OCI-LY3 (cell line): ENCODE results near the gene IFT25.

Experiments used
- H2AFZ ChIP-seq: fragments of 200-600, 300-600 bp; shearing (Covaris generic); 2 replicates; pipeline ENCODE4 v1.6.0; 2014; ENCODE audit warnings: antibody characterized with exemption, low read depth, low read length
- H3K27ac ChIP-seq: fragments of 200-600, 300-600 bp; sonication (generic); 2 replicates; pipeline ENCODE4 v1.5.1; 2014; ENCODE audit warnings: mild to moderate bottlenecking, low read length, moderate library complexity, mixed read lengths
- H3K27me3 ChIP-seq: fragments of 200-600, 300-600 bp; sonication (generic); 2 replicates; pipeline ENCODE4 v1.6.1; 2014; ENCODE audit warnings: low read depth, low read length, mixed read lengths
- H3K36me3 ChIP-seq: fragments of 200-600, 300-600 bp; sonication (generic); replicated peaks from 2 replicates; pipeline ENCODE3; 2014; ENCODE audit warnings: low read depth, low read length, mixed read lengths
- H3K4me1 ChIP-seq: fragments of 300-600, 200-600 bp; sonication (generic); 2 replicates; pipeline ENCODE4 v1.6.1; 2014; ENCODE audit warnings: low read length, mixed read lengths
- H3K4me2 ChIP-seq: fragments of 200-600, 300-600 bp; sonication (generic); 2 replicates; pipeline ENCODE4 v1.6.1; 2014; ENCODE audit warnings: low read length, mixed read lengths
- H3K4me3 ChIP-seq: fragments of 300-600, 200-600 bp; sonication (generic); 2 replicates; pipeline ENCODE4 v1.5.1; 2014; ENCODE audit warnings: antibody characterized with exemption, mild to moderate bottlenecking, low read length, moderate library complexity
- H3K79me2 ChIP-seq: fragments of 300-600, 200-600 bp; shearing (Covaris generic); 2 replicates; pipeline ENCODE4 v1.6.1; 2014; ENCODE audit warnings: mild to moderate bottlenecking, low read length, mixed read lengths
- H3K9ac ChIP-seq: fragments of 300-600, 200-600 bp; shearing (Covaris generic); 2 replicates; pipeline ENCODE4 v1.6.0; 2014; ENCODE audit warnings: mild to moderate bottlenecking, low read length, moderate library complexity
- H3K9me3 ChIP-seq: fragments of 200-600, 300-600 bp; shearing (Covaris generic); 2 replicates; pipeline ENCODE4 v1.6.1; 2014; ENCODE audit warnings: low read length, mixed read lengths; ENCODE audit not compliant: insufficient read depth
- H4K20me1 ChIP-seq: fragments of 200-600, 300-600 bp; sonication (generic); 2 replicates; pipeline ENCODE4 v1.6.1; 2016; ENCODE audit warnings: low read length, mixed read lengths; ENCODE audit not compliant: insufficient read depth
- EZH2phosphoT487 ChIP-seq: fragments of 200-600 bp; shearing (Covaris generic); IDR thresholded peaks from 2 replicates; pipeline ENCODE4 v1.6.1; 2018; ENCODE audit warnings: antibody characterized with exemption, mixed run types, low read depth
- TF ChIP-seq, protein P1 (sequence below): fragments of 200-600, 300-600 bp; sonication (generic); IDR thresholded peaks from 2 replicates; pipeline ENCODE4 v1.5.1; 2014; ENCODE audit warnings: antibody characterized with exemption, low read length, low read depth

Gene IFT25

DNA sequence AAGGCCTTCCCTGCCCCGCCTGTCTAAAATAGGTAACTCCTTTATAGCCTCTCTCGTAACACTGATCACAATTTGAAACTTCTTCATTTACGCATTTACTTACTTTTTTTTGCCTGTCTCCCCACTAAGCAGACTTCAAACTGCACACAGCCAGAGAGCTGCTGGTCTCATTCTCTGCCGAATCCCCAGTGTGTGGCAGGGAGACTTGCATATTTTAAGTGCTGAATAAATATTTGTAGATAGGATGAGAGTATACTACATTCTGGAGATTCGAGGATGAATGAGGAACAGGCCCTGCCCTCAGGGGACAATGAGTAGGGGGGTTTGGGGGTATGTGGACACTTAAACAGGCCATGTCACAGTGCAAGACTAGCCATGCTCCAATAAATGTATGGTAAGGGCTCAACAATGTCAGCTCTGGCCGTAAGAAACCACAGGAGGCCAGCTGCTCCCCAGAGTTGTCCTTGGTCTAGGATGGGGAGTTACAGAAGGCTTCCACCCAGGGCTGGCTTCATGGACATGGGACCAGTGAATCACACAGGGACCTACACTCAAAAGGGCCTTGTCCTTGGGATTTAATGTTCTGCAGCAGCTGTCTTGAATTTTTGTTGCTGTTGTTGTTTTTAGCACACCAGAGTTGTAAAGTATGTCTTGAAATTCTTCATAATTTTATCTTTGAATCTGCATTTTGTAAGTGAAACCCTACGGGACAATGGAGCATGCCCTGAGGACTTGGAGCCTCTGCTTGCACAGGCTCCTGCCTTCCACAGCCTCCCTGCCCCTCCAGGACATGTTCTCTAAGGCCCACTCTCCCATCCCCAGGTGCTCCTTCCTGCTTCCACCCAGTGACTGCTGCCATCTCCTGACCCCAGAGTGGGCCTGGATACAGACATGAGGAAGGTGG, 43.0 kb downstream of the IFT25 start:
- no peaks in the 10 kb centered on the region for H3K4me1 ChIP-seq
- H2AFZ ChIP-seq: no peak overlapping the region
- no peak for TF ChIP-seq EZH2phosphoT487
- TF ChIP-seq, protein P1, sequence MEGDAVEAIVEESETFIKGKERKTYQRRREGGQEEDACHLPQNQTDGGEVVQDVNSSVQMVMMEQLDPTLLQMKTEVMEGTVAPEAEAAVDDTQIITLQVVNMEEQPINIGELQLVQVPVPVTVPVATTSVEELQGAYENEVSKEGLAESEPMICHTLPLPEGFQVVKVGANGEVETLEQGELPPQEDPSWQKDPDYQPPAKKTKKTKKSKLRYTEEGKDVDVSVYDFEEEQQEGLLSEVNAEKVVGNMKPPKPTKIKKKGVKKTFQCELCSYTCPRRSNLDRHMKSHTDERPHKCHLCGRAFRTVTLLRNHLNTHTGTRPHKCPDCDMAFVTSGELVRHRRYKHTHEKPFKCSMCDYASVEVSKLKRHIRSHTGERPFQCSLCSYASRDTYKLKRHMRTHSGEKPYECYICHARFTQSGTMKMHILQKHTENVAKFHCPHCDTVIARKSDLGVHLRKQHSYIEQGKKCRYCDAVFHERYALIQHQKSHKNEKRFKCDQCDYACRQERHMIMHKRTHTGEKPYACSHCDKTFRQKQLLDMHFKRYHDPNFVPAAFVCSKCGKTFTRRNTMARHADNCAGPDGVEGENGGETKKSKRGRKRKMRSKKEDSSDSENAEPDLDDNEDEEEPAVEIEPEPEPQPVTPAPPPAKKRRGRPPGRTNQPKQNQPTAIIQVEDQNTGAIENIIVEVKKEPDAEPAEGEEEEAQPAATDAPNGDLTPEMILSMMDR: no peak
- no peaks in the 10 kb centered on the region for H3K27me3 ChIP-seq
- no peak overlapping the region for H3K4me3 ChIP-seq
- H4K20me1 ChIP-seq: no peaks in the 10 kb centered on the region
- H3K4me2 ChIP-seq: no peak overlapping the region
- H3K36me3 ChIP-seq: no peaks in the 10 kb centered on the region
- no peak overlapping the region for H3K9ac ChIP-seq
- H3K79me2 ChIP-seq: no peaks in the 10 kb centered on the region
- H3K9me3 ChIP-seq: no peaks in the 10 kb centered on the region
- H3K27ac ChIP-seq: no peak overlapping the region

- TF ChIP-seq, protein P1: no peak
- TF ChIP-seq EZH2phosphoT487: no peak
- Histone ChIP-seq H4K20me1 (no peaks in the 10 kb centered on the region), H3K36me3 (no peaks in the 10 kb centered on the region), H2AFZ (no peak overlapping the region), H3K4me1 (no peaks in the 10 kb centered on the region), H3K27ac (no peak overlapping the region), H3K79me2 (no peaks in the 10 kb centered on the region), H3K27me3 (no peaks in the 10 kb centered on the region), H3K9ac (no peak overlapping the region), H3K4me2 (no peak overlapping the region), H3K9me3 (no peaks in the 10 kb centered on the region), H3K4me3 (no peak overlapping the region)
Measured at GRCh38 chr1:53899708-53900107, 45.8 kb downstream of the IFT25 start.

GRCh38 chr1:53899206-53899628, 46.3 kb downstream of the IFT25 start:
- no peaks in the 10 kb centered on the region for H4K20me1 ChIP-seq
- no peak for TF ChIP-seq EZH2phosphoT487
- TF ChIP-seq, protein P1: no peak
- no peaks in the 10 kb centered on the region for H3K27me3 ChIP-seq
- H3K4me2 ChIP-seq: no peak overlapping the region
- H3K36me3 ChIP-seq: no peaks in the 10 kb centered on the region
- H3K4me1 ChIP-seq: peaks cover 1% of the 10 kb centered on the region; the same call in 1 of the 2 replicates
- no peak overlapping the region for H3K9ac ChIP-seq
- no peak overlapping the region for H2AFZ ChIP-seq
- no peak overlapping the region for H3K4me3 ChIP-seq
- no peaks in the 10 kb centered on the region for H3K9me3 ChIP-seq
- no peaks in the 10 kb centered on the region for H3K79me2 ChIP-seq
- H3K27ac ChIP-seq: no peak overlapping the region

- no peak overlapping the region for H3K27ac ChIP-seq
Measured at GRCh38 chr1:53896635-53897229, 48.8 kb downstream of the IFT25 start.

More at GRCh38 chr1:53896635-53897229, 48.8 kb downstream of the IFT25 start:
- Histone ChIP-seq H3K9me3 (no peaks in the 10 kb centered on the region), H3K4me1 (peaks cover 23% of the 10 kb centered on the region), H4K20me1 (no peaks in the 10 kb centered on the region), H3K36me3 (no peaks in the 10 kb centered on the region), H3K4me3 (no peak overlapping the region), H3K79me2 (no peaks in the 10 kb centered on the region), H3K9ac (no peak overlapping the region), H3K4me2 (no peak overlapping the region), H3K27me3 (no peaks in the 10 kb centered on the region), H2AFZ (no peak overlapping the region)
- TF ChIP-seq, protein P1: no peak
- no peak for TF ChIP-seq EZH2phosphoT487
